ENCODE data around the gene GOLT1A. TPM values are rescaled to one million over a fixed set of nuclear protein-coding genes. Genes with fewer than 3 reads are reported as not detected.

GOLT1A gene
- total and polyA plus RNA-seq, 2 donors (not counting 1 experiment from before 2014, with no cell fraction given) = not detected

- Mint-ChIP-seq H3K9me3 (ENCODE audit: insufficient read depth) (no peaks in the 10 kb centered on the region), H3K4me1 (no peaks in the 10 kb centered on the region), H3K4me3 (no peak overlapping the region), H3K27ac (no peak overlapping the region), H3K27me3 (peaks cover 20% of the 10 kb centered on the region)
- DNase-seq (no peak), ATAC-seq (ENCODE audit: low read depth) (no peak)
- CTCF ChIA-PET = no interaction called here
- POLR2A ChIA-PET = no interaction called here
- no peaks in the 10 kb centered on the region for H3K4me1 ChIP-seq (ENCODE audit: control insufficient read depth in 2 of 2, insufficient read depth in 2 of 2, low read length in 2 of 2)
- no peaks in the 10 kb centered on the region for H3K36me3 ChIP-seq (replicated peaks in 1 of 2; ENCODE audit: control extremely low read depth in 1 of 2, control insufficient read depth in 1 of 2, extremely low read depth in 1 of 2, insufficient read depth in 2 of 2, low read length in 1 of 2)
- H3K9me3 ChIP-seq (ENCODE audit: control extremely low read depth in 1 of 3, control insufficient read depth in 2 of 3, insufficient read depth in 1 of 3, low read length in 2 of 3) = no peaks in the 10 kb centered on the region
- H4K20me1 ChIP-seq (ENCODE audit: control insufficient read depth, insufficient read depth, low read length, poor library complexity, severe bottlenecking) = no peaks in the 10 kb centered on the region
- no peak overlapping the region for H3K4me2 ChIP-seq (replicated peaks; ENCODE audit: low read depth, low read length, poor library complexity, severe bottlenecking)
- no peak overlapping the region for H3K27ac ChIP-seq (ENCODE audit: low read length in 2 of 2)
- no peaks in the 10 kb centered on the region for H3K27me3 ChIP-seq (replicated peaks in 1 of 4; ENCODE audit: control extremely low read depth in 1 of 4, control insufficient read depth in 3 of 4, insufficient read depth in 4 of 4, low read length in 3 of 4)
- no peak for TF ChIP-seq EZH2 (IDR thresholded peaks at IDR 0.05; ENCODE audit: borderline replicate concordance, insufficient read depth, low read depth, low read length, poor library complexity, severe bottlenecking)
- TF ChIP-seq, protein P1, sequence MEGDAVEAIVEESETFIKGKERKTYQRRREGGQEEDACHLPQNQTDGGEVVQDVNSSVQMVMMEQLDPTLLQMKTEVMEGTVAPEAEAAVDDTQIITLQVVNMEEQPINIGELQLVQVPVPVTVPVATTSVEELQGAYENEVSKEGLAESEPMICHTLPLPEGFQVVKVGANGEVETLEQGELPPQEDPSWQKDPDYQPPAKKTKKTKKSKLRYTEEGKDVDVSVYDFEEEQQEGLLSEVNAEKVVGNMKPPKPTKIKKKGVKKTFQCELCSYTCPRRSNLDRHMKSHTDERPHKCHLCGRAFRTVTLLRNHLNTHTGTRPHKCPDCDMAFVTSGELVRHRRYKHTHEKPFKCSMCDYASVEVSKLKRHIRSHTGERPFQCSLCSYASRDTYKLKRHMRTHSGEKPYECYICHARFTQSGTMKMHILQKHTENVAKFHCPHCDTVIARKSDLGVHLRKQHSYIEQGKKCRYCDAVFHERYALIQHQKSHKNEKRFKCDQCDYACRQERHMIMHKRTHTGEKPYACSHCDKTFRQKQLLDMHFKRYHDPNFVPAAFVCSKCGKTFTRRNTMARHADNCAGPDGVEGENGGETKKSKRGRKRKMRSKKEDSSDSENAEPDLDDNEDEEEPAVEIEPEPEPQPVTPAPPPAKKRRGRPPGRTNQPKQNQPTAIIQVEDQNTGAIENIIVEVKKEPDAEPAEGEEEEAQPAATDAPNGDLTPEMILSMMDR (IDR thresholded peaks at IDR 0.05) = no peak
- H3K9ac ChIP-seq (ENCODE audit: low read length) = no peak overlapping the region
- no peak overlapping the region for H2AFZ ChIP-seq (ENCODE audit: insufficient read depth, low read depth, low read length, poor library complexity, severe bottlenecking)
- H3K4me3 ChIP-seq (ENCODE audit: control extremely low read depth in 1 of 5, extremely low read depth in 1 of 5, insufficient read depth in 1 of 5, low read depth in 2 of 5, low read length in 4 of 5) = no peak overlapping the region
- H3K79me2 ChIP-seq (ENCODE audit: control insufficient read depth, insufficient read depth, low read length) = no peaks in the 10 kb centered on the region
- WGBS (ENCODE audit: insufficient coverage) = 91% methylated on average over 4 of the region's 5 CpGs
- intact Hi-C loops (cut with micrococcal nuclease) = no loop called here
These were observed 28.1 kb upstream of the GOLT1A start for GRCh38 chr1:204241914-204242313.

GRCh38 chr1:204241050-204241449, 27.3 kb upstream of the GOLT1A start:
- Histone ChIP-seq H4K20me1 (ENCODE audit: control insufficient read depth, insufficient read depth, low read length, poor library complexity, severe bottlenecking) (no peaks in the 10 kb centered on the region), H3K9ac (ENCODE audit: low read length) (no peak overlapping the region), H3K4me1 (ENCODE audit: control insufficient read depth in 2 of 2, insufficient read depth in 2 of 2, low read length in 2 of 2) (no peaks in the 10 kb centered on the region), H3K79me2 (ENCODE audit: control insufficient read depth, insufficient read depth, low read length) (no peaks in the 10 kb centered on the region), H3K27me3 (replicated peaks in 1 of 4; ENCODE audit: control extremely low read depth in 1 of 4, control insufficient read depth in 3 of 4, insufficient read depth in 4 of 4, low read length in 3 of 4) (no peaks in the 10 kb centered on the region), H3K27ac (ENCODE audit: low read length in 2 of 2) (no peak overlapping the region), H3K36me3 (replicated peaks in 1 of 2; ENCODE audit: control extremely low read depth in 1 of 2, control insufficient read depth in 1 of 2, extremely low read depth in 1 of 2, insufficient read depth in 2 of 2, low read length in 1 of 2) (no peaks in the 10 kb centered on the region), H3K4me2 (replicated peaks; ENCODE audit: low read depth, low read length, poor library complexity, severe bottlenecking) (no peak overlapping the region), H3K9me3 (ENCODE audit: control extremely low read depth in 1 of 3, control insufficient read depth in 2 of 3, insufficient read depth in 1 of 3, low read length in 2 of 3) (no peaks in the 10 kb centered on the region), H3K4me3 (ENCODE audit: control extremely low read depth in 1 of 5, extremely low read depth in 1 of 5, insufficient read depth in 1 of 5, low read depth in 2 of 5, low read length in 4 of 5) (no peak overlapping the region), H2AFZ (ENCODE audit: insufficient read depth, low read depth, low read length, poor library complexity, severe bottlenecking) (no peak overlapping the region)
- H3K27me3 Mint-ChIP-seq = peaks cover 15% of the 10 kb centered on the region
- WGBS (ENCODE audit: insufficient coverage) = 54% methylated on average over 2 of the region's 2 CpGs
- H3K9me3 Mint-ChIP-seq (ENCODE audit: insufficient read depth) = no peaks in the 10 kb centered on the region
- H3K4me3 Mint-ChIP-seq = no peak overlapping the region
- no peak overlapping the region for H3K27ac Mint-ChIP-seq
- TF ChIP-seq EZH2 (IDR thresholded peaks at IDR 0.05; ENCODE audit: borderline replicate concordance, insufficient read depth, low read depth, low read length, poor library complexity, severe bottlenecking) = no peak
- TF ChIP-seq, protein P1 (IDR thresholded peaks at IDR 0.05) = no peak
- H3K4me1 Mint-ChIP-seq = no peaks in the 10 kb centered on the region
- intact Hi-C loops (cut with micrococcal nuclease) = no loop called here
- ChIA-PET CTCF (interaction anchor here (1.1 kb wide), 1 partner anchor 18 kb away, joined by 3 read pairs; no protein-coding TSS in a partner anchor), POLR2A (no interaction called here)
- DNase-seq (no peak), ATAC-seq (ENCODE audit: low read depth) (no peak)
